Measurements from ENCODE around the gene RFXANK.

The RFXANK gene

DNA sequence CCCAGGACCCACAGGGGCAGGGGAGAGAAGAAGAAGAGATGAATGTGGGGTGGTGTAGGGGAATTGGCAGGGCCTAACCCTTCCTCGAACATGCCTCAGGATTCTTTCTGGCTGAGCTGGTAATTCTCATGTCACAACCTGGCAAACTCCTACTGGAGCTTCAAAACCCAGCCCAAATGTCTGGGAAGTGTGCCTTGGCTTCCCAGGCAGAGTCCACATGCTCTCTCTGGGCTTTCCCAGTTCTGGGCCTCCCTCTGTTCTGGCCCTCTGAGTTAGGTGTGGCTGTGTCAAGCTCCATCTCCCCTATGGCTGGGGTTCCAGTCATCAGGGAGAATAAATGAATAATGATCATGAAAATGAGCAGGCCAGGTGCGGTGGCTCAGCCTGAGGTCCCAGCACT, 42.6 kb upstream of the RFXANK start:
- in situ Hi-C loops (cut with HindIII; ENCODE audit: low sequenced_read_pairs) = no loop called here
- no peak for DNase-seq (ENCODE audit: low read depth, low spot score)
- H3K4me3 ChIP-seq (ENCODE audit: low read depth, low read length) = no peak overlapping the region
- TF ChIP-seq, protein P1, sequence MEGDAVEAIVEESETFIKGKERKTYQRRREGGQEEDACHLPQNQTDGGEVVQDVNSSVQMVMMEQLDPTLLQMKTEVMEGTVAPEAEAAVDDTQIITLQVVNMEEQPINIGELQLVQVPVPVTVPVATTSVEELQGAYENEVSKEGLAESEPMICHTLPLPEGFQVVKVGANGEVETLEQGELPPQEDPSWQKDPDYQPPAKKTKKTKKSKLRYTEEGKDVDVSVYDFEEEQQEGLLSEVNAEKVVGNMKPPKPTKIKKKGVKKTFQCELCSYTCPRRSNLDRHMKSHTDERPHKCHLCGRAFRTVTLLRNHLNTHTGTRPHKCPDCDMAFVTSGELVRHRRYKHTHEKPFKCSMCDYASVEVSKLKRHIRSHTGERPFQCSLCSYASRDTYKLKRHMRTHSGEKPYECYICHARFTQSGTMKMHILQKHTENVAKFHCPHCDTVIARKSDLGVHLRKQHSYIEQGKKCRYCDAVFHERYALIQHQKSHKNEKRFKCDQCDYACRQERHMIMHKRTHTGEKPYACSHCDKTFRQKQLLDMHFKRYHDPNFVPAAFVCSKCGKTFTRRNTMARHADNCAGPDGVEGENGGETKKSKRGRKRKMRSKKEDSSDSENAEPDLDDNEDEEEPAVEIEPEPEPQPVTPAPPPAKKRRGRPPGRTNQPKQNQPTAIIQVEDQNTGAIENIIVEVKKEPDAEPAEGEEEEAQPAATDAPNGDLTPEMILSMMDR (IDR thresholded peaks at IDR 0.05; ENCODE audit: low read depth, low read length) = no peak

DNA sequence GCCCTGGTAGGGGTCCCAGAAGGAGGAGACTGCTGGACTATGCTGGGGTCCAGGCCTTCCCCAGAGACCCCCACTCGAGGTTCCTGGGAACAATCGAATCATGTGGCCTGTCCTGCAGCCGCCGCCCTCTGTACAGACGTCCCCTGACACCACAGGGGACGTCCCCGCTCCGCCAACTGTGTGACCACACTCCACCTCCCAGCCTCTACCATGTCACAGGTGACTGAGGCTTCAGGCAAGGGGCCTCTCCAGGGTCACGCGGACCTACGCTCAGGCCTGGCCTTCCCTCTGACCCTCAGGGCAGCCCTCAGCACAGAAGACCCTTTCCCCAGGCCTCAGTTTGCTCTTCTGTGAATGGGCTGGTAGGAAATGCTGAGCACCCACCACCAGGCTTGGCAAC, 40.6 kb upstream of the RFXANK start:
- TF ChIP-seq, protein P1 (IDR thresholded peaks at IDR 0.05; ENCODE audit: low read depth, low read length) = no peak
- in situ Hi-C loops (cut with HindIII; ENCODE audit: low sequenced_read_pairs) = no loop called here
- H3K4me3 ChIP-seq (ENCODE audit: low read depth, low read length) = no peak overlapping the region
- no peak for DNase-seq (ENCODE audit: low read depth, low spot score)

- TF ChIP-seq, protein P1 (IDR thresholded peaks at IDR 0.05; ENCODE audit: low read depth, low read length) = no peak
- no peak overlapping the region for H3K4me3 ChIP-seq (ENCODE audit: low read depth, low read length)
- DNase-seq (ENCODE audit: low read depth, low spot score) = no peak
- in situ Hi-C loops (cut with HindIII; ENCODE audit: low sequenced_read_pairs) = no loop called here
These were observed 39.2 kb upstream of the RFXANK start for GRCh38 chr19:19152668-19153384.

DNA sequence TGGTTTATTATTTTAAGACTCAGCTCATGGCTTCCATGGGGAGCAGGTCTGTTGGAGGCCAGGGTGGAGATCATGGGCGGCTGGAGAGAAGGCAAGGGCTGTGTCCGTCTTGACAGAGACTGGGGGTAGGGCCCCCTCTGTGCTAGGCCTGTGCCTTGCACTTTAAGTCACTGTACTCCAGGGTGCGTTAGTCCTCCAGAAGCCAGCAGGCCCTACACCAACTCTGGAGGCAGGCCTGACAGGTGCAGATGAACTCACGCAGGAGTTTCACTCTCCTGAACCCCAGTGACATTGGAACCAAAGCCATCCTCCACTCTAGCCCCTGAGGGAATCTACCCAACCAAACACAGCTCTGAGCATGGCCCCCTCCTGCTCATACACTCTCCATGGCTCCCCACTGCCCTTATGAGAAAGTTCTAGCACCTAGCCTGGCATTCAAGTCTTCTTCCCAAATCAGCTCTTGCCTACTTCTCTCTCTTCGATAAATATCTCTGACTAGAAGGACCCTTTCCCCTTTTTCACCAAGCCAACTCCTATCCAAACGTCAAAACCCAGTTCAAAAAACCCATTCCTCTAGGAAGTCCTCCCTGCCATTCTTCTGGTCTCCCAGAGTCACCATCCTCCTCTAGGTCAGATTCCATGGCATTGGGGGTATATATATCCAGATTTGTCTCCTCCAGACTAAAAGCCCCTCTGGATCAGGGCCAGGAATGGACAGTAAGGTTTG, 37.1 kb upstream of the RFXANK start:
- TF ChIP-seq, protein P1 (IDR thresholded peaks at IDR 0.05; ENCODE audit: low read depth, low read length) = no peak
- no peak overlapping the region for H3K4me3 ChIP-seq (ENCODE audit: low read depth, low read length)
- in situ Hi-C loops (cut with HindIII; ENCODE audit: low sequenced_read_pairs) = no loop called here

GRCh38 chr19:19155495-19156219, 36.4 kb upstream of the RFXANK start:
- no peak for DNase-seq (ENCODE audit: low read depth, low spot score)
- TF ChIP-seq, protein P1 (IDR thresholded peaks at IDR 0.05; ENCODE audit: low read depth, low read length) = no peak
- in situ Hi-C loops (cut with HindIII; ENCODE audit: low sequenced_read_pairs) = no loop called here
- no peak overlapping the region for H3K4me3 ChIP-seq (ENCODE audit: low read depth, low read length)

More for the DNA sequence above, 37.1 kb upstream of the RFXANK start:
- no peak for DNase-seq (ENCODE audit: low read depth, low spot score)

DNA sequence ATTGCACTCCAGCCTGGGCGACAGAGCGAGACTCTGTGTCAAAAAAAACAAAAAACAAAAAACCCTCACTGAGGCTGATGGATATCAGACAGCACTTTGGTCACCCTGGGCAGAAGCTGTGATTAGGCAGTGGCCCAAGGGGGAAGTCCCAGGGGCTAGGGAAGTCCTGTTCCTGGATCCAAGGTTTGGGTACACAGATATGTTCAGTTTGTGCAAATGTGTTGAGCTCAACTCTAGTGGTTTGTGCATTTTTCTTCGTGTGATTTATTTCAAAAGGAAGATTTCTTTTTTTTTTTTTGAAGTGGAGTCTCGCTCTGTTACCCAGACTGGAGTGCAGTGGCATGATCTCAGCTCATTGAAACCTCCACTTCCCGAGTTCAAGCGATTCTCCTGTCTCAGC, 34.2 kb upstream of the RFXANK start:
- DNase-seq (ENCODE audit: low read depth, low spot score) = no peak
- TF ChIP-seq, protein P1 (IDR thresholded peaks at IDR 0.05; ENCODE audit: low read depth, low read length) = no peak
- H3K4me3 ChIP-seq (ENCODE audit: low read depth, low read length) = no peak overlapping the region
- in situ Hi-C loops (cut with HindIII; ENCODE audit: low sequenced_read_pairs) = no loop called here
